GM20431 (cell line): ENCODE measurements around the gene PDIA4.
"Not testable (repeated sequence)": the region's sequence is repeated elsewhere in the genome, so short reads cannot be mapped to it uniquely, and the experiment has no call there.

ENCODE experiments used
- in situ Hi-C: fragments of 300-500 bp; cut with MseI, MboI; formaldehyde crosslinking; loops from one replicate; pipeline ENCODE4 v1.15.0; 2020; ENCODE audit warnings: low sequenced_read_pairs; ENCODE audit not compliant: unreplicated experiment

PDIA4 gene

GRCh38 chr7:149028346-149029109, at the start of gene PDIA4:
PDIA4 (minus strand) TSS chr7:149028505; CDS start chr7:149028408, 97 bp downstream.
- in situ Hi-C loops = no loop called here

- in situ Hi-C loops = no loop called here
Measured at GRCh38 chr7:149077594-149077993, 49.3 kb upstream of the PDIA4 start.

- in situ Hi-C loops = no loop called here
Measured at GRCh38 chr7:149075286-149075685, 47.0 kb upstream of the PDIA4 start.

- in situ Hi-C loops = no loop called here
Measured at GRCh38 chr7:149074116-149074885, 46.0 kb upstream of the PDIA4 start.

- in situ Hi-C loops = no loop called here
Measured at GRCh38 chr7:149072438-149072775, 44.1 kb upstream of the PDIA4 start.

GRCh38 chr7:149071641-149072437, 43.5 kb upstream of the PDIA4 start:
- in situ Hi-C loops = no loop called here

- in situ Hi-C loops = no loop called here
Measured at GRCh38 chr7:149071182-149071635, 42.9 kb upstream of the PDIA4 start.

GRCh38 chr7:149070372-149071125, 42.2 kb upstream of the PDIA4 start:
- in situ Hi-C loops = no loop called here

- in situ Hi-C loops = no loop called here
Measured at GRCh38 chr7:149067869-149068268, 39.6 kb upstream of the PDIA4 start.

GRCh38 chr7:149063476-149063875, 35.2 kb upstream of the PDIA4 start:
- in situ Hi-C loops = no loop called here

GRCh38 chr7:149062217-149062899, 34.1 kb upstream of the PDIA4 start:
- in situ Hi-C loops = not testable (repeated sequence)

- in situ Hi-C loops = no loop called here
Measured at GRCh38 chr7:149060156-149060555, 31.9 kb upstream of the PDIA4 start.

GRCh38 chr7:149053885-149054284, 25.6 kb upstream of the PDIA4 start:
- in situ Hi-C loops = no loop called here

GRCh38 chr7:149053384-149053783, 25.1 kb upstream of the PDIA4 start:
- in situ Hi-C loops = no loop called here

- in situ Hi-C loops = no loop called here
Measured at GRCh38 chr7:149050941-149051340, 22.6 kb upstream of the PDIA4 start.

GRCh38 chr7:149048805-149049204, 20.5 kb upstream of the PDIA4 start:
- in situ Hi-C loops = no loop called here

- in situ Hi-C loops = no loop called here
Measured at GRCh38 chr7:149046416-149046815, 18.1 kb upstream of the PDIA4 start.

- in situ Hi-C loops = no loop called here
Measured at GRCh38 chr7:149043936-149044335, 15.6 kb upstream of the PDIA4 start.

- in situ Hi-C loops = no loop called here
Measured at GRCh38 chr7:149041350-149041749, 13.0 kb upstream of the PDIA4 start.
